Upper lobe of right lung (tissue), 1 donor: Measurements from ENCODE around the gene UPK2. TPM values are rescaled to one million over a fixed set of nuclear protein-coding genes. Genes with fewer than 3 reads are reported as not detected.
A peak's percentile ranks its signal among the peaks of the same experiment; 100 is the strongest.

ENCODE experiments used
- ATAC-seq: fragments of 200-7000 bp; cut with Tn5 transposase; one replicate; pipeline ENCODE4 v1.9.1; 2020; ENCODE audit warnings: mild to moderate bottlenecking, moderate library complexity
- DNase-seq: peaks from one replicate; pipeline ENCODE4 v3.0.0-alpha.2; 2020
- H3K27ac ChIP-seq: fragments of 200-600 bp; one replicate; pipeline ENCODE4 v1.8.0; 2022
- H3K27me3 ChIP-seq: fragments of 200-600 bp; one replicate; pipeline ENCODE4 v1.8.0; 2022; ENCODE audit warnings: mild to moderate bottlenecking
- H3K36me3 ChIP-seq: fragments of 200-600 bp; one replicate; pipeline ENCODE4 v1.8.0; 2022
- H3K4me1 ChIP-seq: fragments of 200-600 bp; one replicate; pipeline ENCODE4 v1.8.0; 2022
- H3K4me3 ChIP-seq: fragments of 200-600 bp; one replicate; pipeline ENCODE4 v1.8.0; 2022; ENCODE audit warnings: mild to moderate bottlenecking
- H3K9me3 ChIP-seq: fragments of 200-600 bp; one replicate; pipeline ENCODE4 v1.8.0; 2022
- intact Hi-C: fragments of 100-400 bp; cut with DNase I; formaldehyde crosslinking; loops from one replicate; pipeline ENCODE4 v1.11.0; 2022
- total RNA-seq: library from RNA; stranded (reverse); fragmentation: NEBNext Ultra II Directional; extraction: Animal tissue kit (Norgen Biotek cat#: 25700); gene quantifications from one replicate; pipeline ENCODE4 v1.2.1, GENCODE V29; 2021
- TF ChIP-seq, protein P1 (sequence below): fragments of 200-600 bp; IDR thresholded peaks from one replicate; pipeline ENCODE4 v1.8.0; 2022; ENCODE audit warnings: antibody characterized with exemption
- donor health status: DM: no; HTN: yes; CAD: no; lungs with severe emphysema.

The UPK2 gene
- total RNA-seq, 1 donor from 2014 or later, result not detected

GRCh38 chr11:118929501-118930093, 26.5 kb upstream of the UPK2 start:
- DNase-seq, result peak; percentile 92
- no peaks in the 10 kb centered on the region for H3K36me3 ChIP-seq
- no peaks in the 10 kb centered on the region for H3K9me3 ChIP-seq
- H3K27me3 ChIP-seq, result no peaks in the 10 kb centered on the region
- intact Hi-C loops, result loop anchor here (2.0 kb wide), 1 partner anchor 23 kb away; no protein-coding TSS in a partner anchor
- ATAC-seq, result peak; percentile 66
- peaks cover 10% of the 10 kb centered on the region for H3K4me1 ChIP-seq
- H3K27ac ChIP-seq, result peak overlapping the region; percentile 94
- H3K4me3 ChIP-seq, result peak overlapping the region; percentile 87
- TF ChIP-seq, protein P1, sequence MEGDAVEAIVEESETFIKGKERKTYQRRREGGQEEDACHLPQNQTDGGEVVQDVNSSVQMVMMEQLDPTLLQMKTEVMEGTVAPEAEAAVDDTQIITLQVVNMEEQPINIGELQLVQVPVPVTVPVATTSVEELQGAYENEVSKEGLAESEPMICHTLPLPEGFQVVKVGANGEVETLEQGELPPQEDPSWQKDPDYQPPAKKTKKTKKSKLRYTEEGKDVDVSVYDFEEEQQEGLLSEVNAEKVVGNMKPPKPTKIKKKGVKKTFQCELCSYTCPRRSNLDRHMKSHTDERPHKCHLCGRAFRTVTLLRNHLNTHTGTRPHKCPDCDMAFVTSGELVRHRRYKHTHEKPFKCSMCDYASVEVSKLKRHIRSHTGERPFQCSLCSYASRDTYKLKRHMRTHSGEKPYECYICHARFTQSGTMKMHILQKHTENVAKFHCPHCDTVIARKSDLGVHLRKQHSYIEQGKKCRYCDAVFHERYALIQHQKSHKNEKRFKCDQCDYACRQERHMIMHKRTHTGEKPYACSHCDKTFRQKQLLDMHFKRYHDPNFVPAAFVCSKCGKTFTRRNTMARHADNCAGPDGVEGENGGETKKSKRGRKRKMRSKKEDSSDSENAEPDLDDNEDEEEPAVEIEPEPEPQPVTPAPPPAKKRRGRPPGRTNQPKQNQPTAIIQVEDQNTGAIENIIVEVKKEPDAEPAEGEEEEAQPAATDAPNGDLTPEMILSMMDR, result no peak

DNA sequence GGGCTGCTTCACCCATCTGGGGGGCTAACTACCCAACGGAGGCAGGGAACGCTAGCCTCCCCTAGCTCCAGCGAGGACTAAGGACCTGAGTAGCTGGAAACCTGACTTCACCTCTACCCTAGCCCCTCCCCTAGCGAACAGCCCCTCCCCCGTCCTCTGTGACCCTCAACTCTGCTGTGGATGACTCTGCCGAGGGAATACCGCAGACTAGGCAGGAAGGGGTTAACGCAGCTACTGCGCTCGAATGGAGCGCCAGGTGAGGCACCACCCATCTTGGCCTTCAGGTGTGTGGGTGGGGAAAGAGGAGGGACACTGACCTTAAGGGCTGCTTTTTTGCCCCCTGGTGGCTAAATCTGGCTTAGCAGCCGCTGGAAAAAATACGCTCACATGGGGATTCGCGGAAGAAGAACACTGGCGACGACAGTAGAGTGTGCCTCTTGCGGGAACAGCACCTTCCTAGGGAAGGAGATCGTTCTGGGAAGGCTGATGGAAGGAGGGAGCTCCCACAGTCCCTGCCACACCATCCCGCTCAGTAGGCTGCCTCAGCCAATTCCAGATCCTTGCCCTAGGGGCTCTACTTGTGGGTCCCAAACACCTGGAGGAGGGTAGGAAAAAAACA, 25.9 kb upstream of the UPK2 start:
- H3K36me3 ChIP-seq, result no peaks in the 10 kb centered on the region
- peak overlapping the region; percentile 94 for H3K27ac ChIP-seq
- H3K27me3 ChIP-seq, result no peaks in the 10 kb centered on the region
- ATAC-seq (peak; percentile 72), DNase-seq (peak; percentile 90)
- no peaks in the 10 kb centered on the region for H3K9me3 ChIP-seq
- intact Hi-C loops, result no loop called here
- peak overlapping the region; percentile 87 for H3K4me3 ChIP-seq
- TF ChIP-seq, protein P1, result peak; percentile 93
- H3K4me1 ChIP-seq, result peaks cover 10% of the 10 kb centered on the region

- Histone ChIP-seq H3K4me3 (no peak overlapping the region), H3K27ac (no peak overlapping the region), H3K36me3 (no peaks in the 10 kb centered on the region), H3K9me3 (no peaks in the 10 kb centered on the region), H3K27me3 (no peaks in the 10 kb centered on the region), H3K4me1 (peaks cover 10% of the 10 kb centered on the region)
- intact Hi-C loops, result no loop called here
- no peak for ATAC-seq
- TF ChIP-seq, protein P1, result no peak
- DNase-seq, result no peak
Measured at GRCh38 chr11:118931571-118931970, 24.5 kb upstream of the UPK2 start.

- ATAC-seq, result no peak
- TF ChIP-seq, protein P1, result no peak
- H3K4me3 ChIP-seq, result no peak overlapping the region
- no peaks in the 10 kb centered on the region for H3K9me3 ChIP-seq
- H3K27ac ChIP-seq, result no peak overlapping the region
- H3K4me1 ChIP-seq, result peaks cover 3% of the 10 kb centered on the region
- H3K36me3 ChIP-seq, result no peaks in the 10 kb centered on the region
- H3K27me3 ChIP-seq, result no peaks in the 10 kb centered on the region
- DNase-seq, result no peak
- intact Hi-C loops, result no loop called here
Measured at GRCh38 chr11:118933486-118933885, 22.6 kb upstream of the UPK2 start.

DNA sequence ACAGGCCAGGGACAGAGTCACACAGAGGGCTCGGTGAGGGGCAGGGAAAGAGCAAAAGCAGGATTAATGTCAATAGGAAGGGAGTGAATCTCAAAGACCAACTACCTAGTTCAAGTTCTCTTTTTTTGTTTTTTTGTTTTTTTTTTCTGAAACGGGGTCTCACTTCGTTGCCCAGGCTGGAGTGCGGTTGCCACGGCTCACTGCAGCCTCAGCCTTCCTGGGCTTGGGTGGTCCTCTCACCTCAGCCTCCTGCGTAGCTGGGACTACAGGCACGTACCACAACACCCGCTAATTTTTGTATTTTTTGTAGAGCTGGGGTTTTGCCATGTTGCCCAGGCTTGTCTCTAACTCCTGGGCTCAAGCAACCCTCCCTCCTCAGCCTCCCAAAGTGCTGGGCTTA, 20.7 kb upstream of the UPK2 start:
- no peak for DNase-seq
- no peaks in the 10 kb centered on the region for H3K27me3 ChIP-seq
- no peaks in the 10 kb centered on the region for H3K9me3 ChIP-seq
- intact Hi-C loops, result no loop called here
- TF ChIP-seq, protein P1, result no peak
- no peak for ATAC-seq
- no peaks in the 10 kb centered on the region for H3K36me3 ChIP-seq
- no peak overlapping the region for H3K4me3 ChIP-seq
- H3K27ac ChIP-seq, result no peak overlapping the region
- peaks cover 3% of the 10 kb centered on the region for H3K4me1 ChIP-seq
